Suppressor macrophage treated with lipopolysaccharide for 1 hour (primary cell): ENCODE results near the gene SYNGR4.
"Not testable (repeated sequence)": the region's sequence is repeated elsewhere in the genome, so short reads cannot be mapped to it uniquely, and the experiment has no call there.

Experiments
- DNase-seq, 3 donors: peaks; one replicate each; pipeline ENCODE4 v3.0.0-alpha.2; 2020 to 2022

SYNGR4 gene

GRCh38 chr19:48371771-48372170, 7.6 kb downstream of the SYNGR4 start:
- not testable (repeated sequence) for DNase-seq

DNA sequence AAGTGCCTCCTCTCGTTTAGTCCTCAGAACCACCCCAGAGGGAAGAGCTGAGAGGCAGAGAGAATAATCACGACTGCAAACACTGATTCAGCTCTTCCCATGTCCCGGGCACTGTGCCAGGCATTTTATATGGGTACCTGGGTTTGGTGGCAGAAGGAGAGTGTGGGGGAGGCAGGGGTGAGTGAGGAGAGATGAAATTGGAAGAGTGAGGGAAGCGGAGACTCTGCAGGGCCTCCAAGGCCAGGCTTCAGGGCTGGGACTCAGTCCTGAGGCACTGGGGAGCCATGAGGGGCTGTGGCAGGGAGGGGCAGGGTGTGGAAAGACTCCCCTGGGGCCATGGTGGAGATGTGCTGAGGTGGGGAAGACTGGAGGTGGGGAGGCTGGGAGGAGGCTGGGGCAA, 8.7 kb downstream of the SYNGR4 start:
- no peak for DNase-seq

- DNase-seq, result no peak
These were observed 9.4 kb downstream of the SYNGR4 start for GRCh38 chr19:48373567-48373966.

DNA sequence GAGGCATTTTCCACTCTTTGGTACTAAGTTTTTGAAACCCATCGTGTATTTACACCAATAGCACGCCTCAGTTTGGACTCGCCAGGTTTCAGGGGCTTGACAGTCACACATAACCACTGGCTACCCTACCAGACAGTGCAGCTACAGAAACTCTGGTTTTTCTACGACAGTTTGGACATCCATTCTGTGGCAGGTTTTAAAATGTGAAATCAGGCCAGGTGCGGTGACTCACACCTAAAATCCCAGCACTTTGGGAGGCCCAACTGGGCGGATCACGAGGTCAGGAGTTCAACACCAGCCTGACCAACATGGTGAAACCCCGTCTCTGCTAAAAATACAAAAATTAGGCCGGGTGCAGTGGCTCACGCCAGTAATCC, 14.0 kb downstream of the SYNGR4 start:
- DNase-seq, result no peak

GRCh38 chr19:48379058-48379457, 14.9 kb downstream of the SYNGR4 start:
- no peak for DNase-seq

DNA sequence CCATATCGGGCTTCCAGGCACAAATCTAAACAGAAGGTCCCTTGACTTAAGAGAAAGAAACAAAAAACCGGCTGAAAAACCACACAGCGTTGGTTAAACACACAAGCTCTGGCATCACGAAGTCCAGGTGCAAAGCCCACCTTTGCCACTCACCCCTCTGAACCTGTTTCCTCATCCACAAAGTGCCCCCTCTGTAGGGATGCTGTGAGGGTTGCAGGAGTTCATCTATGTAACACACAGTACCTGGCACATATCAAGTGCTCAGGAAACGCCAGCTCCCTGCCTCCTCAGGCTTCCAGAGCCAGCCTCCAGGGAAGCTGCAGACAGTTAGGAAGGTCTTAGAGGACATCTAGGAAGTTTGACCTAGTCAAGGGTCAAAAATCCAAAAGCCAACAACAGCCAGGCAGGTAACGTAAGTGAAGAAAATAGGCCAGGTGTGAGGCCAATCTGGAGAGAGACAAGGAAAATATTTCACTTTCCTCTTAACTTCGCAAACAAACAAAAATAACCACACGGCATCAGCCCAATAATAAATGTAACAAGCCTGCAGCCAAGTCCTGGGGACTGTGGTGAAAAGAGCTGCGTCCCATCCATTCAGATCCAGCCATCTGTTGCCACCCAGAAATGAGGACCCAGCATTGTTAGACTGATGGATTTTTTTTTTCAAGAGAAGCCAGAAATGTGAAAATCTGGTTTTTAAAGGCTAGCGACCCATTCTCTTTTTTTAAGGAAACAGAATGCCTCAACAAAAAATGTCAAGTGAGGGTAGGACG, 17.2 kb downstream of the SYNGR4 start:
- no peak for DNase-seq

GRCh38 chr19:48382286-48382685, 18.1 kb downstream of the SYNGR4 start:
- DNase-seq, result peak in 1 of 3 donors; percentile 54

DNA sequence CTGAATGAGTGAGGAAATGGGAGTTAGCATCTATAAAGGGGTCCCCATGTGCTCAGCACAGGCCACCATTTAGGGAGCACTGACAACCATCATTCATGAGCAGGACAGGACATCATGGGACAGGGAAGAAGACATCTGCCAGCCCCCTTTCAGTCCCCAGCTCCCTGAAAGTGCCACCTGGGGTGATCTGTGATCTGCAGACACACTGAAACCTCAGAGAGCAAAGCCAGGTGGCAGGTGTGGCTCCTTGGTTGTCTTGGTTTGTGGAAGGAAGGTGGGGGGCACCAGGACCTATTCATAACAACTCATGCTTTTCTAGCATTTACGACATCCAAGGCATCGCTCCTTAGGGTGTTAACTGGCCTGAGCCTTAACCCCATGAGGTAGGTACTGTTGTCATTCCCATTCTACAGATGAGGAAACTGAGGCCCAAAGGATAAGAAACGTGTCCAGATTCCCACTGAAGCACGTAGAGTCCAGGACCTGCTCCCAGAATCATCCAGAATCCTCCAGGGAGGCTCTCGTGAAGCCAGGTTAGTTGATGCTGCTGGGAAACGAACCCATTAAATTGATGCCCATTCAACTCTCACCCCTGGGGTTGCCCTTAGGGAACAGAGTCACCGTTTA, 21.4 kb downstream of the SYNGR4 start:
- no peak for DNase-seq

DNA sequence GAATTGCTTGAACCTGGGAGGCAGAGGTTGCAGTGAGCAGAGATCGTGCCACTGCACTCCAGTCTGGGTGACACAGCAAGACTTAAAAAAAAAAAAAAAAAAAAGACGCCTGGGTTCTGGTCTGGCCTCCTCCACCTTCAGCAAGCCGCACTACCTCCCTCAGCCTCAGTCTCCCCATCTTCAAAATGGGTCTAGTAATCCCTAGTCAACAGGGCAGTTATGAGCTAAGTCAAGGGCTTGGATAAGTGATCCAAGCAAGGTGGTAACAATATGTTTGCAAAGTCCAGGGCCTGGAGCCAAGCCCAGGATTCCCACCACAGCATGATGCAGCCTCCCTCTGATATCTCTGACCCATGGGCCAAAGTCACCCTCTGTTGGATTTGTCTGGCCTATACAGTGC, 22.8 kb downstream of the SYNGR4 start:
- DNase-seq, result no peak

GRCh38 chr19:48390188-48391099, 26.3 kb downstream of the SYNGR4 start:
- peak; percentile 68 to 87 (median 74) for DNase-seq

- peak; percentile 76 to 94 (median 86) for DNase-seq
These were observed 27.2 kb downstream of the SYNGR4 start, which contains the start of gene KDELR1 for GRCh38 chr19:48391100-48392005. KDELR1 (minus strand) TSS chr19:48391551; CDS start chr19:48391358, 193 bp downstream.

- not testable (repeated sequence) for DNase-seq
These were observed 27.8 kb downstream of the SYNGR4 start for GRCh38 chr19:48392006-48392344.

DNA sequence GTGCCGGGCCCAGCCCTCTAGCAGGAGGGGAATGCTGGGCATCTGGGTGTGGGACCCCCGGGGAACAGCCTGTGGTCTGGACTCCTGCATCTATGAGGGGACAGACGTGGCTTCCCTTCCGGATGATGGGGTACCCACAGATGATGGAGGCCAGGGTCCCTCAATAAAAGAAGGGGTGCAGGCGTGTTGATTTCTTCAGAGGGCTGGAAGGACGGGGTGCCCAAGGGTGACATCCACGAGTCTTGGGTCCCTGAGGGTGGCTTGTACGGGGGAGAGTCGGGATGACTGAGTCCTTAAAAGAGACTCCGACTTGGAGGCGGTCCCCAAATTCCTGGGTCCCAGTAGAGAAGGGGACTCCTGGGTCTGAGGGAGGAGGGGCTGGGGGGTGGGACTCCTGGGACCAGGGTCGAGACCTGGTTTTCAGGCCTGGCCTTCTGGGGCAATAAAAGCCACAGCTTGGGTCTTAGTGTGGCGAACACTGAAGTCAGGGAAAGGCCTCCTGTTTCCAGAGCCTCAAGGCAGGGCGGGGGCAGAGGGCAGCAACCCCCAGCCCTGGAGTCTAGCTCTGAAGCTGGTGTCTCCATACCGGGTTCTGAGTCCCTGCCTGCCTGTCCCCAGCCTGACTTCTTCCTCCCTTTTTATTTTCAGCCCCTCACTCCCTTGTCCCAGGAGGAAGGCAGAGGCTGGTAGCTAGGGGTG, 28.8 kb downstream of the SYNGR4 start:
- DNase-seq, result no peak

- no peak for DNase-seq
These were observed 29.6 kb downstream of the SYNGR4 start, which contains the start of gene GRIN2D for GRCh38 chr19:48393559-48394330. GRIN2D (plus strand) TSS chr19:48393668; CDS start chr19:48398393, 4,725 bp downstream.

DNA sequence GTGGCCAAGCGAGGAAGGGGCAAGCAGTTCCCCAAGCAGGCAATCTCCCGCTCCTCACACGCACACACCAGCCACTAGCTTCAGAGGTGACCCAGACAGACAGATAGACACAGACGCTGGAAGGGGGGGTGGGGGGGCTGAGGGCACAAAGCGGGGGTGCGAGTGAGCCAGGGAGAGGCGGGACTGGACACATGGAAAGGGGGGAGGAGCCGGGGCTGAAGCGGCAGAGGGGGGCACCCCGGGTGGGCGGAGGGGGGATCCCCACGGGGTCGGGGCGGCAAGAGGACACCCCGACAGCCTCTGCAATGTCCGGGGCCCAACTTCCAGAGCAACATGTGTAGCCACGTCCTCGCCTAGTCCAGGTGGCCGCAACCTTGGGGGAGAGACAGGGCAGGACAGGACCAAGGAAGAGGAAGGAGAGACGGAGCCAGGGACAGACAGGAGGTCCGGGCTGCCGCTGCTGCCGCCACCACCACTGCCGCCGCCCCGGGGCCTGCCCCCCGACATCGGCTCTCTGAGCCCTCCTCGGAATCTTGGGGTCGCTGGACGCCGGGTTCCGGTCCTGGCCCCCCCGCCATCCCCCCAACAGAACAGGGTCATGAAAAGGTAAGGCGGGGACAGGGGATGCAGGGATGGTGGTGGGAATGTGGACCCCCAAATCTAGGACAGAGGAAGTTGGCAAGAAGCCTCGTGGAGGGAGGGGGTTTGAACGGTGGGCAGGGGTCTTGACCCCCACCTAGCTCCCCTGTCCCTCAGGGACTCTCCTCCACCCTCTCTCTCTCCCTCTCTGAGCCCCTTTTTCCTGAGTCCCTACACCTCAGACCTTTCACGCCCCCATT, 30.4 kb downstream of the SYNGR4 start:
- no peak for DNase-seq

- no peak for DNase-seq
These were observed 30.9 kb downstream of the SYNGR4 start for GRCh38 chr19:48395170-48395455.

DNA sequence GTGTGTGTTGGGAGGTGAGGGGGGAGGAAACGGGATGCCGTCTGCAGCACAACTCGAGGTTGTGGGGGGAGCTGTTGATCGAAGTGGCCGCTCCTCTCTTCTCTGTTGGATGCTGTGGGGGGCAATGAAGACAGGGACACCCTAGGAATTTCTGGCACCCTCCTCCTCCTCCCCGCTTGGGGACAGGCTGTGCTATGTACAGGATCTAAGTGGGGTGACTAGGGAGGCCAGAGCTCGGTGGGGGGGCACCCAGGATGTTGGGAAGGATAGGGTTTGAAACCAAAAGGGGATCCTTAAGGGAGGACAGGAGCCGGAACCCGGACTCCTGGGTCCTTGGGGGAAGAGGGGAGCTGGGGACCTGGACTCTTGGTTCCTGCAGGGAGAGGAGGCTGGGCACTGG, 31.3 kb downstream of the SYNGR4 start:
- no peak for DNase-seq

GRCh38 chr19:48396016-48396823, 32.1 kb downstream of the SYNGR4 start:
- DNase-seq, result no peak

GRCh38 chr19:48396824-48397176, 32.6 kb downstream of the SYNGR4 start:
- DNase-seq, result no peak
